Calu3 (cell line): ENCODE data around the gene PAPSS1. TPM values are rescaled to one million over a fixed set of nuclear protein-coding genes. Genes with fewer than 3 reads are reported as not detected.
A peak's percentile ranks its signal among the peaks of the same experiment; 100 is the strongest.

ENCODE experiments used
- BruUV-seq: library from RNA; stranded (reverse); fragments of 400-500 nt; replicated peaks from 2 replicates; lab custom pipeline; 2021; lab: Mats Ljungman, UMichigan
- CTCF ChIA-PET: fragments of 300-600 bp; sonication (Branson Sonifier 250); formaldehyde crosslinking; loops from one replicate; lab custom pipeline; 2022; ENCODE audit warnings: antibody characterized with exemption; lab: Charles Lee
- DNase-seq: peaks from one replicate; pipeline ENCODE4 v3.0.0; 2022
- H3K27ac Mint-ChIP-seq: one replicate; pipeline ENCODE4 v1.8.0; 2022; ENCODE audit warnings: mixed read lengths; ENCODE audit not compliant: unreplicated experiment
- H3K27me3 Mint-ChIP-seq: one replicate; pipeline ENCODE4 v1.8.0; 2022; ENCODE audit warnings: mixed read lengths; ENCODE audit not compliant: unreplicated experiment
- H3K36me3 Mint-ChIP-seq: one replicate; pipeline ENCODE4 v1.8.0; 2022; ENCODE audit warnings: mild to moderate bottlenecking, moderate library complexity, mixed read lengths; ENCODE audit not compliant: insufficient read depth, unreplicated experiment
- H3K4me1 Mint-ChIP-seq: one replicate; pipeline ENCODE4 v1.8.0; 2022; ENCODE audit warnings: mild to moderate bottlenecking, low read depth, mixed read lengths; ENCODE audit not compliant: unreplicated experiment
- H3K4me3 Mint-ChIP-seq: one replicate; pipeline ENCODE4 v1.8.0; 2022; ENCODE audit warnings: mild to moderate bottlenecking, low read depth, moderate library complexity, mixed read lengths; ENCODE audit not compliant: unreplicated experiment
- H3K9me3 Mint-ChIP-seq: one replicate; pipeline ENCODE4 v1.8.0; 2022; ENCODE audit warnings: low read depth, mixed read lengths; ENCODE audit not compliant: unreplicated experiment
- CTCF ChIP-seq: fragments of 200-600 bp; IDR thresholded peaks from one replicate; pipeline ENCODE4 v1.8.0; 2022; ENCODE audit warnings: antibody characterized with exemption; ENCODE audit not compliant: unreplicated experiment
- intact Hi-C: fragments of 100-400 bp; cut with micrococcal nuclease; formaldehyde crosslinking; loops from one replicate; pipeline ENCODE4 v1.10.0; 2022; ENCODE audit not compliant: unreplicated experiment
- total RNA-seq: library from RNA; stranded (reverse); gene quantifications from 2 replicates; pipeline ENCODE4 v1.2.3, GENCODE V29; 2022

The PAPSS1 gene
- total RNA-seq, 1 experiment from 2014 or later, result 41.6 TPM

- Mint-ChIP-seq H3K4me3 (no peak overlapping the region), H3K27me3 (no peaks in the 10 kb centered on the region)
- no peak for DNase-seq
Observed at GRCh38 chr4:107740950-107741701, 21.1 kb upstream of the PAPSS1 start.

GRCh38 chr4:107740381-107740780 lies 20.3 kb upstream of the PAPSS1 start:
- H3K27ac Mint-ChIP-seq, result no peak overlapping the region
- intact Hi-C loops, result no loop called here
- BruUV-seq, result no TSS peak
- CTCF ChIA-PET, result no interaction called here
- no peaks in the 10 kb centered on the region for H3K4me1 Mint-ChIP-seq
- H3K36me3 Mint-ChIP-seq, result no peaks in the 10 kb centered on the region
- H3K4me3 Mint-ChIP-seq, result no peak overlapping the region
- no peaks in the 10 kb centered on the region for H3K27me3 Mint-ChIP-seq
- DNase-seq, result no peak
- no peaks in the 10 kb centered on the region for H3K9me3 Mint-ChIP-seq
- TF ChIP-seq CTCF, result no peak

More at GRCh38 chr4:107740950-107741701, 21.1 kb upstream of the PAPSS1 start:
- Mint-ChIP-seq H3K9me3 (no peaks in the 10 kb centered on the region), H3K4me1 (no peaks in the 10 kb centered on the region), H3K27ac (no peak overlapping the region), H3K36me3 (no peaks in the 10 kb centered on the region)
- intact Hi-C loops, result no loop called here
- TF ChIP-seq CTCF, result no peak
- CTCF ChIA-PET, result no interaction called here
- BruUV-seq, result no TSS peak

GRCh38 chr4:107737450-107737849 lies 17.4 kb upstream of the PAPSS1 start:
- CTCF ChIA-PET, result interaction anchor here (0.6 to 1.2 kb wide), 4 partner anchors 10 to 1512 kb away, joined by 3 read pairs; no protein-coding TSS in a partner anchor
- TF ChIP-seq CTCF, result no peak
- peaks cover 10% of the 10 kb centered on the region for H3K27me3 Mint-ChIP-seq

GRCh38 chr4:107736924-107737448 lies 17.0 kb upstream of the PAPSS1 start:
- Mint-ChIP-seq H3K9me3 (no peaks in the 10 kb centered on the region), H3K4me1 (no peaks in the 10 kb centered on the region), H3K36me3 (no peaks in the 10 kb centered on the region), H3K27me3 (peaks cover 10% of the 10 kb centered on the region), H3K4me3 (no peak overlapping the region), H3K27ac (no peak overlapping the region)
- intact Hi-C loops, result loop anchor here (10.0 kb wide), 2 partner anchors 182 to 692 kb away; no protein-coding TSS in a partner anchor
- CTCF ChIA-PET, result interaction anchor here (0.6 to 1.2 kb wide), 4 partner anchors 11 to 1513 kb away, joined by 3 read pairs; no protein-coding TSS in a partner anchor
- peak; percentile 59 for DNase-seq
- BruUV-seq, result no TSS peak
- peak; percentile 56 for TF ChIP-seq CTCF

More at GRCh38 chr4:107737450-107737849, 17.4 kb upstream of the PAPSS1 start:
- Mint-ChIP-seq H3K36me3 (no peaks in the 10 kb centered on the region), H3K4me3 (no peak overlapping the region), H3K9me3 (no peaks in the 10 kb centered on the region), H3K4me1 (no peaks in the 10 kb centered on the region), H3K27ac (no peak overlapping the region)
- no peak for DNase-seq
- intact Hi-C loops, result loop anchor here (10.0 kb wide), 2 partner anchors 183 to 693 kb away; no protein-coding TSS in a partner anchor
- BruUV-seq, result no TSS peak
